Breast epithelium (tissue), 3 donors: ENCODE measurements around the gene DCAF8.

Experiments
- CTCF ChIP-seq, 3 donors: fragments of 450-650 bp; IDR thresholded peaks; one replicate each; pipeline ENCODE4 v1.5.1; 2016 to 2017; ENCODE audit warnings: antibody characterized with exemption in 3 of 3, mild to moderate bottlenecking in 3 of 3, moderate library complexity in 3 of 3
- POLR2AphosphoS5 ChIP-seq, 3 donors: sonication (generic); formaldehyde crosslinking; IDR thresholded peaks; one replicate each; pipeline ENCODE4 v1.6.1; 2017; ENCODE audit warnings: antibody characterized with exemption in 3 of 3

- TF ChIP-seq CTCF (IDR thresholded peaks at IDR 0.05) (no peak), POLR2AphosphoS5 (IDR thresholded peaks at IDR 0.05) (no peak)
Observed at GRCh38 chr1:160257411-160258015, 4.8 kb downstream of the DCAF8 start.
